Neutrophil (primary cell): Measurements from ENCODE around the gene HOXB2.

Source experiments
- H3K27ac ChIP-seq: fragments of 200-600 bp; sonication (generic); 2 replicates; pipeline ENCODE4 v1.5.1; 2016; ENCODE audit warnings: mild to moderate bottlenecking, moderate library complexity
- H3K27me3 ChIP-seq: fragments of 200-600 bp; sonication (generic); 2 replicates; pipeline ENCODE4 v1.6.0; 2016; ENCODE audit warnings: mild to moderate bottlenecking
- H3K36me3 ChIP-seq: fragments of 200-600 bp; sonication (generic); 2 replicates; pipeline ENCODE4 v1.5.1; 2017
- H3K4me1 ChIP-seq, 2 experiments: fragments of 200-600 bp in 1 of 2; sonication (generic) in 1 of 2; 1 replicate in 1 of 2; 2 replicates in 1 of 2; pipeline versions ENCODE4 v1.5.1 to v1.6.1; 2013 to 2016; ENCODE audit warnings: low read depth in 1 of 2, low read length in 1 of 2, mild to moderate bottlenecking in 1 of 2, moderate library complexity in 1 of 2; ENCODE audit not compliant: control insufficient read depth in 1 of 2, insufficient read depth in 1 of 2
- H3K4me3 ChIP-seq, 2 experiments: fragments of 200-600 bp in 1 of 2; sonication (generic) in 1 of 2; 1 replicate in 1 of 2; 2 replicates in 1 of 2; pipeline ENCODE4 v1.5.1; 2013 to 2016; ENCODE audit warnings: low read depth in 1 of 2, low read length in 1 of 2, mild to moderate bottlenecking in 1 of 2, moderate library complexity in 1 of 2
- H3K9me3 ChIP-seq: fragments of 200-600 bp; sonication (generic); 2 replicates; pipeline ENCODE4 v1.5.1; 2016
- CTCF ChIP-seq: fragments of 200-600 bp; sonication (generic); IDR thresholded peaks from 2 replicates; pipeline ENCODE4 v1.5.1; 2016; ENCODE audit warnings: antibody characterized with exemption

HOXB2 gene

GRCh38 chr17:48542698-48543106 lies 2.2 kb downstream of the HOXB2 start:
- H3K36me3 ChIP-seq: no peaks in the 10 kb centered on the region
- H3K9me3 ChIP-seq: no peaks in the 10 kb centered on the region
- H3K27ac ChIP-seq: no peak overlapping the region
- peaks cover 0 to 15% of the 10 kb centered on the region in 2 experiments for H3K4me1 ChIP-seq
- H3K4me3 ChIP-seq: no peak overlapping the region
- peaks cover 100% of the 10 kb centered on the region for H3K27me3 ChIP-seq
- TF ChIP-seq CTCF: no peak

- Histone ChIP-seq H3K36me3 (no peaks in the 10 kb centered on the region), H3K27ac (no peak overlapping the region), H3K4me1 (peaks cover 0 to 15% of the 10 kb centered on the region in 2 experiments), H3K27me3 (peaks cover 100% of the 10 kb centered on the region), H3K4me3 (no peak overlapping the region), H3K9me3 (no peaks in the 10 kb centered on the region)
- TF ChIP-seq CTCF: no peak
Measured at GRCh38 chr17:48542114-48542656, 2.7 kb downstream of the HOXB2 start.

GRCh38 chr17:48541577-48542113 lies 3.3 kb downstream of the HOXB2 start:
- peak overlapping the region in 1 of 2 experiments; percentile 24 for H3K4me3 ChIP-seq

GRCh38 chr17:48541036-48541576 lies 3.8 kb downstream of the HOXB2 start:
- H3K4me1 ChIP-seq: peaks cover 0 to 15% of the 10 kb centered on the region in 2 experiments
- no peaks in the 10 kb centered on the region for H3K36me3 ChIP-seq
- no peak overlapping the region for H3K27ac ChIP-seq
- H3K9me3 ChIP-seq: no peaks in the 10 kb centered on the region
- H3K4me3 ChIP-seq: peak overlapping the region in 1 of 2 experiments; percentile 24
- no peak for TF ChIP-seq CTCF
- H3K27me3 ChIP-seq: peaks cover 99% of the 10 kb centered on the region

More at GRCh38 chr17:48541577-48542113, 3.3 kb downstream of the HOXB2 start:
- Histone ChIP-seq H3K9me3 (no peaks in the 10 kb centered on the region), H3K4me1 (peaks cover 0 to 15% of the 10 kb centered on the region in 2 experiments), H3K27me3 (peaks cover 100% of the 10 kb centered on the region), H3K36me3 (no peaks in the 10 kb centered on the region), H3K27ac (no peak overlapping the region)
- TF ChIP-seq CTCF: no peak

- no peak for TF ChIP-seq CTCF
- Histone ChIP-seq H3K4me1 (peaks cover 0 to 15% of the 10 kb centered on the region in 2 experiments), H3K27me3 (peaks cover 97% of the 10 kb centered on the region), H3K36me3 (no peaks in the 10 kb centered on the region), H3K9me3 (no peaks in the 10 kb centered on the region), H3K27ac (no peak overlapping the region), H3K4me3 (no peak overlapping the region)
Measured at GRCh38 chr17:48540213-48540612, 4.7 kb downstream of the HOXB2 start.
